ENCODE results near the gene AGBL2.

GRCh38 chr11:47661245-47661644, 53.9 kb downstream of the AGBL2 start:
- TF ChIP-seq EZH2 (IDR thresholded peaks at IDR 0.05) (no peak), POLR2AphosphoS5 (IDR thresholded peaks at IDR 0.05; ENCODE audit: borderline replicate concordance, low read depth, low read length) (no peak), FOXP2 (optimal IDR thresholded peaks at IDR 0.05; ENCODE audit: control extremely low read depth, extremely low read length, insufficient read depth) (no peak)
